HG03354 (cell line): Measurements from ENCODE around the gene RFNG.

Source experiments
- ATAC-seq: cut with Tn5 transposase; IDR thresholded peaks from one replicate; pipeline ENCODE4 v1.9.1; 2021; ENCODE audit warnings: mild to moderate bottlenecking; ENCODE audit not compliant: unreplicated experiment, poor library complexity, severe bottlenecking

The RFNG gene

GRCh38 chr17:82008941-82009405, 42.6 kb downstream of the RFNG start:
- no peak for ATAC-seq

DNA sequence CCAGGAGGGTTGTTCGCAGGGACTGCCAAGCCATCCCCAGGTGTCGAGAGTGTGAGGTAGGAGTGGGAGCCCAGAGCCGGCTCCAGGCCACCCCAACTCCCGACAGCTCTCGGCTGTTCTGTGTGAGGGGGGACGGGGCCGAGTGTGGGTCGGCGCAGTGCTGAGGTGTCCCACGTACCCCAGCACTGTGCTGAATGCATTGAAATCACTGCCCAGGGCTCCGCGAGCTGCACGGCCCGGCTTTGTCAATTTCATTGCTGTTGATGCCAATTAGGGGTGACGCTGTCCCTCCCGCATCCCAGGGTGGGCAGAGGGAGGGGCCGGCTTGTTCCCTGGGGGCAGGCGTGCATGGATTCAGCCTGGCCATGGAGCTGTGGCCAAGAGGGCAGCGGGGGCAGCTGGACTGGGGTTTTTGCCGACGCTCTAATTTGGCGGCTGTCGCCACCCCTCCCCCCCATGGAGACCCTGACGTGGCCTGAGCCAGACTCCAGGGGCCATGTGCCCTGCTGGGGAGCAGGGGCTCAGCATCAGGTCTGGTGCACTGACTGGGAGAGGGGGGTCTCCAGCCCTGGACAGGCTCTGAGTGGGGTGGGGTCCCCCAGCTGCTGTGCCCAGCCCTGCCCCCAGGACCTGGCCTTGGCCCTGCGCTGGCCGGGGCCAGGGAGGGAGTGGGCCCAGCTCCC, 43.2 kb downstream of the RFNG start:
- no peak for ATAC-seq

DNA sequence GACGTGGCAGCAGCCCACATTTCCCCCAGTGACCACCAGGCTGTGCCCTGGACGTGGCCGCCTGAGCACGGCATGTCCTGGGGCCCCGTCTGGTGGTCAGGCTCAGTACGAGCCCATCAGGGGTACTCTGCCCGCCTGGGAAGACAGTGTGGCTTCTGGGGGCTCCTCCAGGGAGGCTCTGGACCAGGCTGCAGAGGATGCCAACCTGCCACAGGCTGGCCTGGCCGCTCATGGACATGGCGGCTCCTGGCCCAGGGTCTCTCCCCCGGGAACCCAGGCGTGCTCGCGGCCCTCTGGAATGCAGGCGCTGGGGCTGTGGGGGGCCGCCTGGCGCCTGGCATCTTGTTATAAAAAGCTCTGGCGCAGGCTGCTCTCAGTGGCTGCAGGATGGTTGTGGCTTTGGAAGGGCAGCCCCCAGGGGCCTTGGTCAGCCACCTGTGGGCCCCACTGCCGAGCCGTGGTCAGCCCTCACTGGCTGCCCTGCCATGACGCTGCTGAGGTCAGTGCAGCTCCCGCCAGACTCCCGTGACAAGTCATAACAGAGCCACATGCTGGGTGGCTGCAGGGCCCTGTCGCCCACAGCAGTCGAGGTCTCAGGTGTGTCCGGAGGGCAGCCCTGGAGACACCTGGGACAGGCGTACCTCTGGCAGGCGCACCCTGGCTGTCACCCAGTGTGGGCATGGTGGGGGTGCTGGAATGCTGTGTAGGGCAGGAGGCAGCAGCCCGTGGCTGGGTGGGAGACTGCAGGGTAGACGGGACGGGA, 43.9 kb downstream of the RFNG start:
- ATAC-seq: no peak

GRCh38 chr17:82007228-82007494, 44.5 kb downstream of the RFNG start:
- no peak for ATAC-seq

- no peak for ATAC-seq
These were observed 45.0 kb downstream of the RFNG start for GRCh38 chr17:82006468-82007227.

- ATAC-seq: no peak
These were observed 45.8 kb downstream of the RFNG start for GRCh38 chr17:82005701-82006348.

- ATAC-seq: no peak
These were observed 46.8 kb downstream of the RFNG start for GRCh38 chr17:82004517-82005455.

DNA sequence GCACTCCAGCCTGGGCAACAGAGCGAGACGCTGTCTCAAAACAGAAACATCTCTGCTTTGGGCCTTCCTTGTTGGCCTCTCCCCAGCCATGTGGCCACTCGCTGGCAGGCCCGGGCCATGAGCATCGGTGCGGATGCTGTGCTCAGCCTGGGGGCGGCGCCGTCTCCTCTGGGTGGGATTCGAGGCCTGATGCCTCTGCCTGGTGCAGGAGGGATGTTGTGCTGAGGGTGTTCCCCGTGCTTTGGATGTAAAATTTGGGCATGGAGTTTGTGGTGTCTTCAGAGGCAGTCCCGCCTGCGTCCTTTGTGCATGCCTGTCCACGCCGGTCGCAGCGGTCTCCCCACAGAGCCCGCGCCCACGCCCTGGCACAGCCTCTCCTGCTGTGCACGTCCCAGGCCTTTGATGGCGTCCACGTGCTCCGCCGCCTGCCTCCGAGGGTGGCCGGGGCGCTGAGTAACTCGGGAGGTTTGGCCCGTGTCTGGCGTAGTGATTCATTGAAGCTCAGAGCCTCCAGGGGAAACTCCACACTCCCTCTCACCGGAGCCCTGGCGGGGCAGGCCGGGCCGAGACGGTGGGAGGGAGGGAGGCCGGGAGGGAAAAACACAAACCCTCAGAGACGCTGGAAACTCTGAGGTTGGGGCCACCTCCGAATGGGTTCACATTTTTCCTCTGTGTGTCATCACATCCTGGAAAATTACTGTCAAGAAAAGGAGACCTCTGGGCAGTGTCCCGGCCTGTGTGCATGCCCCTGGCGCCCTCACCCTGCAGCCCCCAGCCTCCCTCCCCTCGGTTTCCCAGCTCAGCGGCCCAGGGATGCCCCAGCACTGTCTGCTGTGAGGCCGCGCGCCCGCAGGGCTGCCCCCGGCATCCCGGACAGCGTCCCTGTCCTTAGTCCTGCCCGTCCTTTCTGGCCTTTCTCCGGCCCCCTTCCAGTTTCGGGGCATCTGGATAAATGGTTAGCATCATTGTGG, 47.9 kb downstream of the RFNG start:
- ATAC-seq: no peak

- no peak for ATAC-seq
These were observed 50.0 kb downstream of the RFNG start for GRCh38 chr17:82001571-82002056.

- ATAC-seq: no peak
These were observed 50.6 kb downstream of the RFNG start for GRCh38 chr17:82000803-82001570.

DNA sequence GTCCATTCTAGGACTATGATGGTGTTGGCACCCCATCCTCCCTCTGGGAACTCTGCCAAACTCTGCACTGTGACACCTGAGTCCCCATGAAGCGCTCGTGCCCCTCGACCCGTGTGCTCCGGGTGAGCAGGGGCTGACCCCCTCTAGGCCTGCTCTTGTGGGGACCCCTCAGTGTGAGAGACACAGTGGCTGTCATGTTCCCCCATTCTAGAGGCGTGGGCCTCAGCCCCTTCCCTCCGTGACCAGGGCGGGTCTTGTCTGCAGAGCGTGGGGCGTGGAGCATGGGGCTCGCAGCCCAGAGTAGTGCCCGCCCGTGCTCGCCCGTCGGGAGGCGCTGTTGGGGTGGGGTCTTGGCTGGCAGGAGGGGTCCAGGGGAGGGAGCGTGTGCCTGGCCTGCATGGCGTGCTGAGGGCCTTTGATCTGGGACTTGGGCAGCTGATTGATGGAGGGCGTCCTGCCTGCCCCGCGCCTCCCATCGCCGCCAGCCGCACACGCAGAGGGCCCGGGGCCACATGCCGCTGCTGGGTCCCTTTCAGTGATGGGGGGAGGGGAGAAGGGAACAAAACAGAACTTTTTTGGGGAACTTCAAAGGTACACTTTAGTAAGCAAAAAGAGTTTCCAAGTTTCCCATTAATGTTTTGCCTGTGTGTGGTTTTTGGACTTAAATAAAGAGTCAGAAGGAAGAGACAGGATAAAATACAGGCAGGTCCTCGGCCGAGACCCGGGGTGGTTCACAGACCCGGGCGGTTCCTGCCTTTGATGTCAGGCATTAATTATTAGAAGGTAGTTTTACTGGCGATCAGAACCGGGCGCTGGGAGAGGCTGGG, 51.4 kb downstream of the RFNG start:
- ATAC-seq: no peak

- ATAC-seq: no peak
These were observed 52.0 kb downstream of the RFNG start for GRCh38 chr17:81999587-81999975.

- no peak for ATAC-seq
These were observed 52.7 kb downstream of the RFNG start for GRCh38 chr17:81998691-81999438.

GRCh38 chr17:81998212-81998611, 53.4 kb downstream of the RFNG start:
- ATAC-seq: no peak
